ENCODE results near the gene DPH2.
A peak's percentile ranks its signal among the peaks of the same experiment; 100 is the strongest.

DPH2 gene

DNA sequence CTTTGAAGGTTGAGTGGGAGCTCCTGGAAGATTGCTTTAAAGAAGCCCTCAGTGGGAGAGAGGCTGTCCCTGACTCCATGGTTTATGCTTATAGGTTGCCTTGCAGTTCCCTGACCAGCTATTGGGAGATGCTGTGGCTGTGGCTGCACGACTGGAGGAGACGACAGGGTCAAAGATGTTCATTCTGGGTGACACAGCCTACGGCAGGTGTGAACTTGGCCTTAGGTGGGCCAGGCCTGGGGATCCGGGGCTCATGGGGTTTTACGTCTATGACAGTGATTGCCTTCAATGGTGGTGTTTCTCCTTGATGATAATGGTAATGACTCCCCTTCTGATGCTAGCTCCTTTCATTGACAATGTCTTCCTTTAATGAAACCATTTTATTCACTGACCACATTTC is 692 bp downstream of the DPH2 start:
- DNase-seq = no peak

DNA sequence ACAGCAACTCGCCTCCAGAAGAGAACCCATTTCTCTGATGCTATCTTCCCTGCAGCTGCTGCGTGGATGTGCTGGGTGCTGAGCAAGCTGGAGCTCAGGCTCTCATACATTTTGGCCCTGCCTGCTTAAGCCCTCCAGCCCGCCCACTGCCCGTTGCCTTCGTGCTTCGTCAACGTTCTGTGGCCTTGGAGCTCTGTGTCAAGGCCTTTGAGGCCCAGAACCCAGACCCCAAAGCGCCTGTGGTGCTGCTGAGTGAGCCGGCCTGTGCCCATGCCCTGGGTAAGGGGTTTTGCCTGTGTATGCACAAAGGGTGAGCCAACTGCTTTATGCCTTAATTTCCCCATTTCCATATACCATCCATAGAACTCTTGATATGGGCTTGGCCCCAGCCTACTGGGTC is 1.1 kb downstream of the DPH2 start:
- DNase-seq = no peak

DNA sequence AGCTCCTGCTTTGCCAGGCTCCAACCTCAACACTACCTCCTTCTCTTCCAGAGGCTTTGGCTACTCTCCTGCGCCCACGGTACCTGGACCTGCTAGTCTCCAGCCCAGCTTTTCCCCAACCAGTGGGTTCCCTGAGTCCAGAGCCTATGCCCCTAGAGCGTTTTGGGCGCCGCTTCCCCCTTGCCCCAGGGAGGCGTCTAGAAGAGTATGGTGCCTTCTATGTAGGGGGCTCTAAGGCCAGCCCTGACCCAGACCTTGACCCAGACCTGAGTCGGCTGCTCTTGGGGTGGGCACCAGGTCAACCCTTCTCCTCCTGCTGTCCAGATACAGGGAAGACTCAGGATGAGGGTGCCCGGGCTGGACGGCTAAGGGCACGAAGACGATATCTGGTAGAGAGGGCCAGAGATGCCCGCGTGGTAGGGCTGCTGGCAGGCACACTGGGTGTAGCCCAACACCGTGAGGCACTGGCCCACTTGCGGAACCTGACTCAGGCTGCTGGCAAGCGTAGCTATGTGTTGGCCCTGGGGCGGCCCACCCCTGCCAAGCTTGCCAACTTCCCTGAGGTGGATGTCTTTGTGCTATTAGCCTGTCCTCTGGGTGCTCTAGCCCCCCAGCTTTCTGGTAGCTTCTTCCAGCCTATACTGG is 1.6 kb downstream of the DPH2 start:
- no peak for DNase-seq

GRCh38 chr1:43973981-43974442 is 4.2 kb downstream of the DPH2 start:
- DNase-seq = no peak

DNA sequence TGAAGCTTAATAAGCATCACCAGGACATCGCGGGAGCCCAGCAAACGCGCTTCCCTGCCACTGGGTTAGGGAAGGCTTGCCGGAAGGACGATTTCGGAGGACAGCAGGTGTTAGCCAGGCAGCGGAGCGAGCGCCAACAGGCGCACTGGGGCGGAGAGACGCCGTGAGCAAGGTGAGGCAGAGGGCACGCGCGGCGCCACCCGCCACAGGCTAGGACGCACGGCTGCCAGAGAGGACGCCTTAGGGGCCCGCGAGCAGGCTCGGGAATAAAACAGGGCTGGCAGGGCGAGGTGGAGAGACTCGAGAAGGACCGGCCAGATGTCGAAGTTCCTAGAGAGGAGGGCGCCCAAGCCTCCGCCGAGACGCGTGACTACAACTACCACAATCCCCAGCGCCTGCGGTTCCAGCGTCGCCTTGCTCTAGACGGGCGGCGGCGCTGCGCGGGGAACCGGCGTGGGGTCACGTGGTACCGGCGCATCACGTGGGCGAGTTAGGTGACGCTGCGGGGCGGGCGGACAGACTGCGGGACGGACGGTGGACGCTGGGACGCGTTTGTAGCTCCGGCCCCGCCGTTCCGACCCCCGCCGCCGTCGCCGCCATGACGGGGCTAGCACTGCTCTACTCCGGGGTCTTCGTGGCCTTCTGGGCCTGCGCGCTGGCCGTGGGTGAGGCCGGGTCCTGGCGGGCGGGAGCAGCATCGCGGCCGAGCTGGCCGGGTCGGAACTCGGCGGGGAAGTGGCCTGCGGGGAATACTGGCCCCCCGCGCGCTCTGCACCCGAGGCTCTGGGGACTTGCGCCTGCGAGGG is 4.8 kb downstream of the DPH2 start, which contains the start of gene ATP6V0B:
Gene ATP6V0B (plus strand): TSS at position 518 of the 806 bp plus-strand sequence. CDS start 81 bp downstream, at position 599.
- peak; percentile 95 for DNase-seq

DNA sequence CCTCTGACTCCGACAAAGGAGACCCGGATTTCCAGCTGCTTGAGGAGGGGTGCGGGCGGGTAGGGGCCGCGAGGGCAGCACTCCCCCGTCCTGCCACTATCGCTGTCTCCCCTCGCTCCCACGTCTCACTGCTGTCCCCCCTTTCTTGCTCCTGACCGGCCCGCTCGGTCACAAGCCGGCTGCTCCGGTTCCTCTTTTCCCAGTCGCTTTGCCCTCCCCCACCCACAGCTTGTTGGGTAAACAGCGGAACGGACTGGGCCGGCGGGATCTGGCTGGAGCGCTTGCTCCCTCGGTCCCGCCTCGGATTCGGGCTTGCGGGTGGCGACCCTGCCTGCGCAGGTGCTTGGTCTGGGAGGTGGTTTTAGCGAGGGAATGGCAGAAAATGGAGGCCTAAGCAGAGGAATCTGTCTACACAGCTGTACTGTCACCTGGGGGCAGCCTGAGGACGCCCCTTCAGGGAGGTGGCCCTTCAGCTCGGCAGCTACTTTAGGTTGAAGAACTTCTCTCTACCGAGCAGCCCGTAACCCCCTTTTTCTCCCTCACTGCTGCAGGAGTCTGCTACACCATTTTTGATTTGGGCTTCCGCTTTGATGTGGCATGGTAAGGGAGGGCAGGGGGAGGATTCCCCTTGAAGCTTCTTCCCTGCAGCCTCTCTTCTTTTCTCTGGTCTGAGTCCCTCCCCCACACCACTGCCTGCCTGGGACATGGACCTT is 5.6 kb downstream of the DPH2 start:
- no peak for DNase-seq

- no peak for DNase-seq
Observed at GRCh38 chr1:43976045-43976444, 6.2 kb downstream of the DPH2 start.

- no peak for DNase-seq
Observed at GRCh38 chr1:43976890-43977289, 7.1 kb downstream of the DPH2 start.

DNA sequence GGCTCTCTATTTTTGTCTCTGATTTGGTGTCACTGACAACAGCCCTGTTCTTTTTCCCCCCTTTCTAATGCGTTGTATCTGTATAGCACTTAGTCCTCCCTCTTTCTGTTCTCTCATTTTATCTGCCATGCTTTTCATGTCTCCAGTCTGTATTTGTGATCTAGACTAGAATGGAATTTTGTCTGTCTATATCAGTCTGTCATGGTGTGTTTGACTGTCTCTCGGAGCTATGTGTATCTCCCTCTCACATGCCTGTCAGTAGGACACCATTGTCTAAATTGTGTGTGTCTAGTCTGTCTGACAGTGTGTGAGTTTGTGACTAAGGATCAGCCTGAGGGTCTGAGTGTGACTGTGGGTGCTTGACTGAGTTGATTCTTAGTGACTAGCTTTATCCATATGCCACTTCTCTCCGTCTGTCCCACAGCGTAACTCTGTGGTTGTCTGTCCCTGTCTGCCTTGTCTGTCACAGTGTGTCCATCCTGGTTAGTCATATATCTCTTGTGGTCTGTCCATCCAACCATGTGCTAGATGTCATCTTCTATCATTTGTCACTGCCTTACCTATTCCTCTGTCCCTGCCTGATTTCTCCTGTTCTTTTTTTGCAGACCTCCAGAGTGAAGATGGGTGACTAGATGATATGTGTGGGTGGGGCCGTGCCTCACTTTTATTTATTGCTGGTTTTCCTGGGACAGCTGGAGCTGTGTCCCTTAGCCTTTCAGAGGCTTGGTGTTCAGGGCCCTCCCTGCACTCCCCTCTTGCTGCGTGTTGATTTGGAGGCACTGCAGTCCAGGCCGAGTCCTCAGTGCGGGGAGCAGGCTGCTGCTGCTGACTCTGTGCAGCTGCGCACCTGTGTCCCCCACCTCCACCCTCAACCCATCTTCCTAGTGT is 7.8 kb downstream of the DPH2 start:
- DNase-seq = no peak

- no peak for DNase-seq
Observed at GRCh38 chr1:43978264-43978550, 8.4 kb downstream of the DPH2 start.

- DNase-seq = peak; percentile 42
Observed at GRCh38 chr1:43978551-43979260, 8.9 kb downstream of the DPH2 start, which contains the start of gene B4GALT2. B4GALT2 (plus strand) TSS chr1:43979210; CDS start chr1:43981161, 1,951 bp downstream.

GRCh38 chr1:43979261-43979527 is 9.4 kb downstream of the DPH2 start:
- DNase-seq = no peak

DNA sequence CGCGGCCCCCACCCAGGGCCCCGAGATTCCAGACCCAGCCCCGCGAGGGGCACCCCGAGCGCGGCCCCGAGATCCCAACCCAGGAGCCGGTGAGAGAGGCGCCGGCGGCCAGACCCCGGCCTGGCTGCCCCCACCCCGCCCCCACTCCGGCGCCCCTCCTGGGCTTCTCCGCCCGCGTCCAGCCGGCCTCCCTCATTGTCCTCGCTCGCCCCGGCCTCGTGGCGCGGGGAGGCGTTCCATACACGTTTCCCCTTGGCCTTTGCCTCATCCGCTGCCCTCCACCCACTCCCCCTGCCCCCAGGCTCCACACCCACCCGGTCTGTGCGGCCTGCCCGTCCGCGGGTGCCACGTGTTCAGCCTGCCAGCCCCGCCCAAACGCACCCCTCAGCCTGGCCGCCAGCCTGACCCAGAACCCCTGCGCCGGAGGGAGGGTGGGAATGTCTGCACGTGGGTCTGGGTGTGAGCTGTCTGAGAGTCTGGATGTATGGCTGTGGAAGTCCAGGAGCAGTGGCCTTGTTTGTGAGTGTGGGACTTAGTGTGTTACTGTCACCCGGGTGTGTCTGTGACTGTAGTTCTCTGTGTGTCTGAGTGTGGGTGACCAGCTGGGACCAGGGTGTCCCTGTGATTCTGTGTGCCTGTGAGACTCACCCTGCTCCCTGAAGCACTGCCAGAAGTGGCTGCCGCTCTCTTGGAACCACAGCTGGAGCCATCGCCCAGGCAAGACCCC is 9.9 kb downstream of the DPH2 start:
- peak; percentile 53 for DNase-seq

DNA sequence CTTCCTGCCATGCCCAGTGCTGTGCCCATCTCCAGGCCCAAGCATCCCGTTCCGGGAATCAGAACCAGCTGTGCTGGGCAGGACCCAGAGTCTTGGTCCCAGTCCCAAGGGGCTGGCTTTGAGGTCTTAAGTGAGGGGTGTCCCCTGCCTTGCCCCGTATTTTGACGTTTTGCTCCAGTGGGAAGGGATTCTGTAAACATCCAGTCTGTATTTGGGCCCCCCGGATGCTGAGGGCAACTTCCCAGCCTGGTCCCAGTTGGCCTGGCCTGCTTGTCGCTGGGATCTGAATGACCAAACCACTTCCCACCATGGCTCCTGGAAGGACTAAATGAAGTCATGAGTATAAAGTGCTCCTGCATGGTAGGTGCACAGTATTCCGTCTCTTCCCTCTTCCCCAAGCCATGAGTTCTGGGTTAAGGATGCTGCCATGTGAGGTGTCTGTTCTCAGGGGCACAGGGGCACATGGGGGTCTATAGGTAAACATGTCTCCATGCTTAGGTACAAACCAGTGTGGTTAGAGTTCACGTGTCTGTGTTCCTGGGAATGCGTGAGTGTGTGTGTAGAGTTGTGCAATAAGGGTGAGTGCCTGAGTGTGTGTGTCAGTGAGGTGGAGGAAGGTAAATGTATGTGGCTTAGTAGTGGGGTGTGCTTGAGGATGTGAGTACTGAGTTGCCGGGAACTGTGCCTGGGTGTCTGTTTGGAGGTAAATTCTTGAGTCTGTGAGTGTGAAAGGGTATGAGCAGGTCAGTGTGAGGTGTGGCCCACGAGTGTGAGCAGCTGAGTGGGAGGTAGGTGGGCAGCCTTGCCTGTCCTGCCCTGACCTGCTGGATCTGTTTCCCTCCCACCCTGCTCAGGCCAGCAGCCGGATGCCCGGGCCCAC is 10.7 kb downstream of the DPH2 start:
- peak; percentile 42 for DNase-seq

DNA sequence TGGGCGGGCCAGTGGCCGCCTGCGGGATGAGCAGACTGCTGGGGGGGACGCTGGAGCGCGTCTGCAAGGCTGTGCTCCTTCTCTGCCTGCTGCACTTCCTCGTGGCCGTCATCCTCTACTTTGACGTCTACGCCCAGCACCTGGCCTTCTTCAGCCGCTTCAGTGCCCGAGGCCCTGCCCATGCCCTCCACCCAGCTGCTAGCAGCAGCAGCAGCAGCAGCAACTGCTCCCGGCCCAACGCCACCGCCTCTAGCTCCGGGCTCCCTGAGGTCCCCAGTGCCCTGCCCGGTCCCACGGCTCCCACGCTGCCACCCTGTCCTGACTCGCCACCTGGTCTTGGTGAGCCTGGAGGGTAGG is 11.3 kb downstream of the DPH2 start:
- no peak for DNase-seq

- no peak for DNase-seq
Observed at GRCh38 chr1:43981636-43982035, 11.8 kb downstream of the DPH2 start.

DNA sequence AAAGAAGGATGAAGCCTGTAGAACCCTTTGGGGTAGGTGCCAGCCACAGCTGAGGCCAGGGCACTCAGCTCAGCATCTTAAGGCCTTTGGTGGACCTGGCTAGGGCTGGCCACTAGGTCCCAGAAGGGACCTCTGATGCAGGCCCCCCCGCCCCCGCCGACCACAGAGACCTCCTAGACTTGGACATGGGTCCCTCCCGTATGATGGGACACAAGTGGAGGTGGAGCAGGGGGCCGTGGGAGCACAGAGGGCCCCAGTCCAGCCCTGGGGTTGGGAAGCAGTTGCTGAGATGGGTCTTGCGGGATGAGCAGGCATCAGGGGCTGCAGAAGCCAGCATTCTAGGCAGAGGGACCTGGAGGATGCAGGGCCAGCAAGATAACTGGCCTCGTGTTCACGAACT is 12.4 kb downstream of the DPH2 start:
- DNase-seq = no peak

DNA sequence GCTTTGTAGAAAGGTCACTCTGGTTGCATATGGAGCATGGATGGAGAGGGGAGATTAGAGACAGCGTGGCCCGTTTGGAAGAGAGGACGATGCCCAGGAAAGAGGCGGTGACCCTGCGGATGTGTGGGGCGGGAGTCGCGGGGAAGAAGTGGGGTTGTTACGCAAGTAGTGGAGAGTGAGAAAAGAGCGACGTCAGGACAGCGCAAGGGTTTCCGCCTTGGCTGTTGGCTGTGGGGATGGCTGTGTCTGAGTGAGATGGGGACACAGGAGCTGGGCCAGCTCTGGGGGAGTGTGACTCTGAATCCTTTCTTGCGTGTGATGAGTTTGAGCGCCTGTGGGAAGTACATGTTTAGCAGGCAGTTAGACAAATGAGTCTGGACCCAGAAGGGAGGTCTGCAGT is 13.0 kb downstream of the DPH2 start:
- no peak for DNase-seq

GRCh38 chr1:43983253-43983899 is 13.6 kb downstream of the DPH2 start:
- DNase-seq = no peak

- DNase-seq = no peak
Observed at GRCh38 chr1:43984855-43985254, 15.0 kb downstream of the DPH2 start.

Measured in HCEC 1CT (cell line).